GM19397 (cell line): ENCODE results near the gene SLC4A2.

Experiments used
- ATAC-seq: cut with Tn5 transposase; IDR thresholded peaks from one replicate; pipeline ENCODE4 v1.9.1; 2021; ENCODE audit warnings: mild to moderate bottlenecking, moderate library complexity; ENCODE audit not compliant: unreplicated experiment

Gene SLC4A2

DNA sequence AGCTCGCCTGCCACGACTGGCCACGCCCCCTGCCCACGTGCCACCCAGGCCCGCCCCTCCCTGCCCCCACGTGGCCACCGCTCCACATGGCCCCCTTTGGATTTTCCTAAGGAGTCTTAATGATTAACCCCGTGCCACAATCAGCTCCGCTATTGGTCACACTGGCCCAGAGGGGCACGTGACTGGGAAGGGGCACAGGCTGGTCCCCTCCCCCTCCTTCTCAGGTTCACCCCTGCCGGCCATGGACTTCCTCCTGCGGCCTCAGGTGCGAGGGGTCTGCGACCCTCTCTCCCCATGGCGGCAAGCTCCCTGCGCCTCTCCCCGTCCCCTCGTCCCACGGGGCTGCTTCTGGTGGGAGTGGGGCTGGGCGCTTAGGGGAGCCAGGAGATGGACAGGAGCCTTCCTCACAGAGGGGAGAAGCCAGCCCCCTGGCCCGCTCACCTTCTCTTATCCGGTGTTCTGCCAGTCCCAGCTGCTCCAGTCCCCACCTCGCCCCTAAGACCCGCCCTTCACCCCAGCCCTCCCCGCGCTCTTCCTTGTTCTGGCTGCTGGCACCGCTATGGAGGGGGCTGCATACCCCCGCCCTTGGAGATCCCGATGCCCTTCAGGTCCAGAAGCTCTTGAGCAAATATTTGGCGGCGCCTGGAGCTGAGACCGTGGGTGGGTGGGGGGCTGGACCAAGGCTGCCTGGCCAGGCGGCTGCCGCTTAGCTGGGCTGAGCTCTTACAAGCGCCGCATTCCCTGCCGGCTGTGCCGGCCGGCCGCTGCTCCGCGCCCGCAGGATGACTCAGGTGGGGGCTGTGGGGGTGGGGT, 3.2 kb downstream of the SLC4A2 start:
- no peak for ATAC-seq

GRCh38 chr7:151063212-151063561, 3.8 kb downstream of the SLC4A2 start:
- no peak for ATAC-seq

GRCh38 chr7:151064454-151064853, 5.1 kb downstream of the SLC4A2 start:
- no peak for ATAC-seq

DNA sequence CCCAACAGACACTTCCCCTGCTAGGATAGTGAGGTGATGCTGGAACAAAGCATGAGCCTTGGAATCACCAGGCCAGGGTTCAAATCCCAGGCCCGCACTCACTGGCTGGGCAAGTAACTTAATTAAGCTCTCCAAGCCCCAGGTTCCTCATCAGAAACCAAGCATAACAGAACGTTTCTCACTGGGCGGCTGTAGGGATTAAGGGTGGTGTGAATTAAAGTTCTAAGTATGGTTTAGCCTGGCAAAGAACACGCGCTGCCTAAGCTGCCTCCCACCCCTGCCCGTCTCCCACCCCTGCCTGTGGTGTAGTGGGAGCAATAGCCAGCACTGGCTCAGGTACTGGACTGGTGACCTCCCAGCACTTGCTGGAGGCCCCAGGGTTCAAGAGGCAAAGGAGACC, 5.6 kb downstream of the SLC4A2 start:
- ATAC-seq: no peak

- no peak for ATAC-seq
Measured at GRCh38 chr7:151065516-151065915, 6.1 kb downstream of the SLC4A2 start.

- ATAC-seq: no peak
Measured at GRCh38 chr7:151066273-151066974, 7.0 kb downstream of the SLC4A2 start.

DNA sequence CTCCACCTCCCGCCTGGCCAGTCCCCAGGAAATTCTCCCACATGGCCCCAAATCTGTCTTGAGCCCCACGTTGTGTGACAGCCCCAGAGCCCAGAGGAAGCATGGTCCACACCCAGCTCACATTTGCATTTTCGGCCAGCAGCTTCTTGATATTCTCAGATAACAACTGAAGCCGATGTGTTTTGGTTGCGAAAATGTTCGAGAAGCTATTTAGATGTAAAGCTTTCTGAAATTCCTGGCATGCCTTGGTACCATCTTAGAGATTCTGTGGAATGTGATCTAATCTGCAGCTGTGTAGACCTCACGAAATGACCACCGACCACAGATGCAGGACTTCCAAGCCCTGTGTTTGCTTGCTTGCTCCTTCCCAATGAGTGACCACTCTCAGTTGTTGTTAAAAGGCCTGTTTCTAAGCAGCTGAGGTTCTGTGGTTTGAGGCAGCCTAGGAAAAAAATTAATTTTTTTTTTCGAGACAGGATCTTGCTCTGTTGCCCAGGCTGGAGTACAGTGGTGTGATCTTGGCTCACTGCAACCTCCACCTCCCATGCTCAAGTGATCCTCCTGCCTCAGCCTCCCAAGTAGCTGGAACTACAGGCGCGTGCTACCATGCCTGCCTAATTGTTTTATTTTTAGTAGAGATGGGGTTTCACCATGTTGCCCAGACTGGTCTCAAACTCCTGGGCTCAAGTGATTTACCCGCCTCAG, 8.8 kb downstream of the SLC4A2 start:
- no peak for ATAC-seq

DNA sequence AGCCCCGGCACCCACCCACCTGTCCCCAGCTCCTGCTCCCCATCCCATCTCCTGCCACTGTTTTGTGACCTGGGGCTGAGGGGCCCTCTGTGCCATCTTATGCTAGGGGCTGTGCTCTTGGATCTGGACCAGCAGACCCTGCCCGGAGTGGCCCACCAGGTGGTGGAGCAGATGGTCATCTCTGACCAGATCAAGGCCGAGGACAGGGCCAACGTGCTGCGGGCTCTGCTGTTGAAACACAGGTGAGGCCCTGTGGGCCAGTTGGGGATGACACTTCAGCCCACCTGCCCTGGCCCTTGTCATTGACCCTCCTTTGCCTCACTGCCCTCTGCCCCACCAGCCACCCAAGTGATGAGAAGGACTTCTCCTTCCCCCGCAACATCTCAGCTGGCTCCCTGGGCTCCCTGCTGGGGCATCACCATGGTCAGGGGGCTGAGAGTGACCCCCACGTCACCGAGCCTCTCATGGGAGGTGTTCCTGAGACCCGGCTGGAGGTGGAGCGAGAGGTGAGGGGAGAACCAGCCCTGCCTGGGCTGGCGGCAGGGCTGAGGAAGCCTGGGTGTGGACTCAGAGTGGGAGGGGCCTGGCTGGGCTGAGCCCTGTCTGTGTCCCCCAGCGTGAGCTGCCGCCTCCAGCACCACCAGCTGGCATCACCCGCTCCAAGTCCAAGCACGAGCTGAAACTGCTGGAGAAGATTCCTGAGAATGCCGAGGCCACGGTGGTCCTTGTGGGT, 10.6 kb downstream of the SLC4A2 start:
- ATAC-seq: no peak

- no peak for ATAC-seq
Measured at GRCh38 chr7:151070574-151070960, 11.2 kb downstream of the SLC4A2 start.

- ATAC-seq: no peak
Measured at GRCh38 chr7:151071032-151071866, 11.9 kb downstream of the SLC4A2 start.

DNA sequence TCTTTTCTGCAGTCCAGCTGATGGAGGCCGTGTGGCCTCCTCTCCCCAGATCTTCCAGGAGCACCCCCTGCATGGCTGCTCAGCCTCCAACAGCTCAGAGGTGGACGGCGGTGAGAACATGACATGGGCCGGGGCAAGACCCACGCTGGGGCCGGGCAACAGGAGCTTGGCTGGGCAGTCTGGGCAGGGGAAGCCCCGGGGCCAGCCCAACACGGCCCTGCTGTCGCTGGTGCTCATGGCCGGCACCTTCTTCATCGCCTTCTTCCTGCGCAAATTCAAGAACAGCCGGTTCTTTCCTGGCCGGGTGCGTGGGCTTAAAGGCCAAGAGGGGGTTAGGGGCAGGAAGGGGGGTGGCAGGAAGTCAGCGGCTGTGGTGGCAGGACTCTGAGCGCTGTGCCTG, 14.6 kb downstream of the SLC4A2 start:
- no peak for ATAC-seq

DNA sequence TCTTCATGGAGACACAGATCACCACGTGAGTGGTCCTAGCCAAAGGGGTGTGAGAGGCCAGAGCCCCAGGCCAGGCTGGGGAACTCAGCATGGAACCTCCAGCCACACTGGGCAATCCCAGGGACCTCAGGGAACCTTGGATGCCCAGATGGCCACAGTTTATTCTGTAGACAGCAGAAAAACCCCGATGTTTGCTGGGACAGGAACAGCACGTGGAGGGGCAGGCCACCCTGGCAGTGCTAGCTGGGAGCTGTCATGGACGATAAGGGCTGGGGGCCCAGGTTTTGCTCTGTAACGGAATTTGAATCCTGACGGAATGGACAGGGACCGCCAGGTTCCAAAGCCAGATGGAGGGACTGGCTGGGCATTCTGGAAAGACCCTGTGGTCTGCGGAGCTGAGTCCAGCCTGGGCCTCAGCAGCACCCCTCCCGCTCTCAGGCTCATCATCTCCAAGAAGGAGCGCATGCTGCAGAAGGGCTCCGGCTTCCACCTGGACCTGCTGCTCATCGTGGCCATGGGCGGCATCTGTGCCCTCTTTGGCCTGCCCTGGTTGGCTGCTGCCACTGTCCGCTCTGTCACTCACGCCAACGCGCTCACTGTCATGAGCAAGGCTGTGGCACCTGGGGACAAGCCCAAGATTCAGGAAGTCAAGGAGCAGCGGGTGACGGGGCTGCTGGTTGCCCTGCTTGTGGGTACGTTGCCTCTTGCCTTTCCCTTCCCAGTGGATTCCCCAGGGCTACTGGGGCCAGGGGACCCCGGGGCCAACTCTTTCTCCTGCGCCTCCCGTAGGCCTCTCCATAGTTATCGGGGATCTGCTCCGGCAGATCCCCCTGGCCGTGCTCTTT, 15.7 kb downstream of the SLC4A2 start:
- no peak for ATAC-seq

DNA sequence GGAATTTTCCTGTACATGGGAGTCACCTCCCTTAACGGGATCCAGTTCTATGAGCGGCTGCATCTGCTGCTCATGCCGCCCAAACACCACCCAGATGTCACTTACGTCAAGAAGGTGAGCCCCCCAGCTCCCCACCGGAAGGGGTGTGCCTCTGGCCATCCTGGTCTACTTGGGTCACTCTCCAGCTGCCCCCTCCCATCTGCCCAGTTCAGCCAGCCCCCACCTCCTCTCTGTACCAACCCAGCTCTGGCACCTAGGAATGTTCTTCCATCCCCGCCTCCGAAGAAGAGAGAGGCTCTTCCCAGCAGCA, 16.2 kb downstream of the SLC4A2 start:
- ATAC-seq: no peak

- no peak for ATAC-seq
Measured at GRCh38 chr7:151075978-151076426, 16.6 kb downstream of the SLC4A2 start.

DNA sequence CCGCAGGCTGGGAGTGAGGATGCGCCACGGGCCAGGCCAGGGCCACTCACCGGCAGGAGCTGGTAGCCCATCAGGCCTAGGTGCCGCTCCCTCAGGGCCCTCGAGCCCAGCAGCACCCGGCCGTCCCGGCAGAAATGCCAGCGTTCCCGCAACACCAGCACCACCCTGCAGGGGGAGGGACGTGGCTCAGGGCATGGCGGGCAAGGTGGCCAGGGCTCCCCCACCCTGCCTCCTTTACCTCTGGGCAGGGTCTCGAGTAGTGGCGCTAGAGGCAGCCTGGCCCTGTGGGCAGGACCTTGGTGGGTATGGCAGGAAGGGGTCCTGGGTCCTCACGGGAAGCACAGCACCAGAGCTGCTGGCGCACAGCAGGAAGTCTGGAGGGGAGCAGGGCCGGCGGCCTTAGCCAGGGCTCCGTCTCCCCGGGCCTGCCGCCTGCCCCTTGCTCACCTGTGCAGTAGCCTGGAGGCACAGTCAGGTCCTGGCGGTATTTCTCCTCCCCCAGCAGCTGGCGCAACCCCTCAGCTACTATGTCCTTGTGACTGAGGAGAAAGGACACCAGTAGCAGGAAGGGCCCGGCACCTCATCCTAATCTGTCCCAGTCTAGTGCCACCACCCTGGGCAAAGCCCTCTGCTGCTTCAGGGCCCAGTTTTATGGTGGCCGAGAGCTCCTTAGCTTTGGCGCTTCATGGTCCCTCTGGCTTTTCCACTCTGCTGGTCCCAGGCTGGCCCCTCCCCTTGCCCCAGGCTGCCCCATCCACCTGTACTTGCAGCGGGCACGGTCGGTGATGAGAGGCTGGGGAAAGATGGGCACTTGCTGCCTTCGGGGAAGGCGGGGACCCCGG, 17.7 kb downstream of the SLC4A2 start:
- ATAC-seq: no peak

DNA sequence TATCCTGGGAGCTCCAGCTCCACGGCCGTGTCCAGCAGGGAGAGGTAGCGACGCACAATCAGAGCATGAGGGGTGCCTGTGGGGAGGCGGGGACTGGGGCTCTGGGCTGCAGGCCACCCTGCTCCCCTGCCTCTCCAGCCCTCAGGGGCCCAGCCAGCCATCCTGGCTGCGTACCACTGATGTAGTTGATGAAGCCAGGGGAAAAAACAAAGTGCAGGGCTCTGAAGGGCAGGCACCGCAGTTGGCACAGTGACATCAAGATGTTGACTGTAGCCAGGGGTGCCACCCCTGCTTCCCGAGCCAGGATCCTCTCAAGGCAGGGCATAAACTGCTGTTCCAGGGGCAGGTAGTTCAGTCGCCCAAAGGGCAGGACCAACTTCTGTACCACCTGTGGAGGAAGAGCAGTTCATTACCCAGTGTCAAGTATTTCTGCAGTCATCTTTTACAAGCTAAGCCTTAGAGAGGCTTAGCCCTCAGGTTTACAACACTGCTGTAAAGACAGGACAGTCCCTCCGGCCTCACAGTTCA, 18.4 kb downstream of the SLC4A2 start:
- no peak for ATAC-seq

- no peak for ATAC-seq
Measured at GRCh38 chr7:151078233-151079040, 19.0 kb downstream of the SLC4A2 start.
